Nephron progenitor cell (in vitro differentiated cells): Measurements from ENCODE around the gene TSTD1.

Experiments
- DNase-seq: peaks from one replicate; pipeline ENCODE4 v3.0.0; 2021
- H3K27ac Mint-ChIP-seq: 2 replicates; pipeline ENCODE4 v1.8.0; 2021; ENCODE audit warnings: mild to moderate bottlenecking, moderate library complexity, mixed read lengths
- H3K27me3 Mint-ChIP-seq: 2 replicates; pipeline ENCODE4 v1.8.0; 2021; ENCODE audit warnings: mild to moderate bottlenecking, low read depth, mixed read lengths; ENCODE audit not compliant: poor library complexity
- H3K36me3 Mint-ChIP-seq: 2 replicates; pipeline ENCODE4 v1.8.0; 2021; ENCODE audit warnings: low read depth, mixed read lengths
- H3K4me1 Mint-ChIP-seq: 2 replicates; pipeline ENCODE4 v1.8.0; 2021; ENCODE audit warnings: mixed read lengths
- H3K4me3 Mint-ChIP-seq: 2 replicates; pipeline ENCODE4 v1.8.0; 2021; ENCODE audit warnings: mild to moderate bottlenecking, moderate library complexity, mixed read lengths
- H3K9me3 Mint-ChIP-seq: 2 replicates; pipeline ENCODE4 v1.8.0; 2021; ENCODE audit warnings: mild to moderate bottlenecking, moderate library complexity, mixed read lengths
- TF ChIP-seq, protein P1 (sequence below): fragments of 200-600 bp; sonication (generic); IDR thresholded peaks from 2 replicates; pipeline ENCODE4 v1.5.0; 2021; ENCODE audit warnings: antibody characterized with exemption

TSTD1 gene

DNA sequence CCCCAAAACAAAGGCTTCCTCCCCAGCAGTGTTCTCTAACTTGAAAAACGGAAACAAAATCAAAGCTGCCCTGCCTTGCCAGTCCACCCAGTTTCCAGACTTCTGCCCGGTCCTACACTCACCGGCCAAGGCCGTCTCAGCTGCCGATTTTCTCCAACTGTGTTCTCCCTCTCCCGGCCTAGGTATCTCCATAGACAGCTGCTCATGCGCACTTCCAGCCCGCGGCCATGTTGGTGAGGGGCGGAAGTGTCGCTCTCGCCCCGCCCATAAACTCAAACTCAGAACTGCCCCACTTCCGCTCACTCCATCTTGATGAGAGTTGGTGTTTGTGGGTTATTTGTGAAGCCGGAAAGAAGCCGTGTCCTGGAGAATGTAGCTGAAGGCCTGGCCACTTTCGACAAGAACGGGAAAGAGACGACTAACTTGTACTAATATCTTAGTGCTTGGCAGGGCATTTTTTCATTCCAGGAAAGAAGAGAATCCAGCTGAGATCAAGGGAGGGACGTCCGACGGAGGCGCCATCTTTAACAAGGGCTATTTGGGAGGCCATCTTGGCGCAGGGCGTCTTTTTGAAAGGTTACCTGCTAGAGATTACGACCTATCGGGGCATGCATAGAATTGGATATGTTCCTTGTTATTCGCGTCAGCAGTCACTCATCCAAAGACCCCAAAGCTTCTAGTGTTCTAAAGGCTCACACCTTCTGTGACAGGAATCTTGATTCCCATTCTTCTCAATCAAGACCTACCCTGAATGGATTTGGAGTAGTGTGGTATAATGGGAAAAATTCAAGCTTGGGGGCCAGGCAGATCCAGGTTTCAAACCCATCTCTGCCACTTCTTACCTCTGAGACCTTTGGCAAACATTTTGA lies 7.2 kb upstream of the TSTD1 start, which contains the start of gene USF1:
USF1 (minus strand) TSS at position 242 of the 869 bp plus-strand sequence. CDS start 2,702 bp downstream, outside the sequence.
- Mint-ChIP-seq H3K4me1 (peaks cover 28% of the 10 kb centered on the region), H3K27ac (peak within 1 kb of the TSS; percentile 100), H3K36me3 (peaks cover 48% of the 10 kb centered on the region), H3K9me3 (peaks cover 43% of the 10 kb centered on the region), H3K27me3 (peaks cover 32% of the 10 kb centered on the region), H3K4me3 (peak within 1 kb of the TSS; percentile 97)
- TF ChIP-seq, protein P1, sequence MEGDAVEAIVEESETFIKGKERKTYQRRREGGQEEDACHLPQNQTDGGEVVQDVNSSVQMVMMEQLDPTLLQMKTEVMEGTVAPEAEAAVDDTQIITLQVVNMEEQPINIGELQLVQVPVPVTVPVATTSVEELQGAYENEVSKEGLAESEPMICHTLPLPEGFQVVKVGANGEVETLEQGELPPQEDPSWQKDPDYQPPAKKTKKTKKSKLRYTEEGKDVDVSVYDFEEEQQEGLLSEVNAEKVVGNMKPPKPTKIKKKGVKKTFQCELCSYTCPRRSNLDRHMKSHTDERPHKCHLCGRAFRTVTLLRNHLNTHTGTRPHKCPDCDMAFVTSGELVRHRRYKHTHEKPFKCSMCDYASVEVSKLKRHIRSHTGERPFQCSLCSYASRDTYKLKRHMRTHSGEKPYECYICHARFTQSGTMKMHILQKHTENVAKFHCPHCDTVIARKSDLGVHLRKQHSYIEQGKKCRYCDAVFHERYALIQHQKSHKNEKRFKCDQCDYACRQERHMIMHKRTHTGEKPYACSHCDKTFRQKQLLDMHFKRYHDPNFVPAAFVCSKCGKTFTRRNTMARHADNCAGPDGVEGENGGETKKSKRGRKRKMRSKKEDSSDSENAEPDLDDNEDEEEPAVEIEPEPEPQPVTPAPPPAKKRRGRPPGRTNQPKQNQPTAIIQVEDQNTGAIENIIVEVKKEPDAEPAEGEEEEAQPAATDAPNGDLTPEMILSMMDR, result no peak
- DNase-seq, result peak; percentile 91

DNA sequence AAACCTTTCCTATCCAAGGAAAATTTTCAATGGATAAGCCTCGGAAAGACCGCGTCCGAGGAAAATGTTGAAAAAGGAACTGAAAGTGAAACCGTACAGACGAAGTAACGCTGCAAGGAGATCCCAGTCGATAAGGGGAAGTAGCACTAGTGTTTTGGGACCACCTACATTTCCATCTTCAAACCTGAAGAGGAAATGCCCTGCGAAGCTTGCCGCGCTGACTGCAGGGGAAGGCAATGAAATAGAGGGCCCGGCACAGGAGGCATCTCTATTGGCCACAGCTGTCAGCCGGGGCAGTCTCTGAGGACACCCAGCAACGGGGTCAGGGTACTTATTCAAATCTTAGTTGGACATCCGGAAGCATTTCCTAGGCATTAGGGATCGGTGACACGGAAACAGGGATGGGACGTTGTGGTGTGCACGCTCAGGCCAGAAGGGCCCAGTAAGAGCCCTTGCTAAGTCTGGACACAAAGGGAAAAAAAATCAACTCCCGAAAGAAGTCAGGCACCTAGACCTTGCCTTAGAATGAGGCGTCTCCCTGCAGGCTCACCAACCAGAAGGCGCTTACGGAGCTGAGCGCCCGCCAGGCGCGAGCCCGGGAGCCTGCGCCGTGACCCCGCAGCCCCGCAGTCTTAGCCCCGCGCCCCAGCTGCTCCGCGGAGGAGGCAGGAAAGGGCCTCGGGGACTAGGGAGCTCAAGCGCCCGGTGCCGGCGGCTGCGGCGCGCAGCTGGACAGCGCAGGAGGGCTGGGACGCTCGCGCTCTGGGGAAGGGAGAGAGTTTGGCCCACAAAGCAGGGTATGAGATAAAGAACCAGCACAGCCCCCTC lies 6.4 kb upstream of the TSTD1 start:
- DNase-seq, result peak; percentile 62
- TF ChIP-seq, protein P1, result no peak
- H3K36me3 Mint-ChIP-seq, result peaks cover 55% of the 10 kb centered on the region
- peak overlapping the region; percentile 97 for H3K4me3 Mint-ChIP-seq
- peak overlapping the region; percentile 100 for H3K27ac Mint-ChIP-seq
- H3K9me3 Mint-ChIP-seq, result peaks cover 43% of the 10 kb centered on the region
- peaks cover 28% of the 10 kb centered on the region for H3K4me1 Mint-ChIP-seq
- peaks cover 29% of the 10 kb centered on the region for H3K27me3 Mint-ChIP-seq

DNA sequence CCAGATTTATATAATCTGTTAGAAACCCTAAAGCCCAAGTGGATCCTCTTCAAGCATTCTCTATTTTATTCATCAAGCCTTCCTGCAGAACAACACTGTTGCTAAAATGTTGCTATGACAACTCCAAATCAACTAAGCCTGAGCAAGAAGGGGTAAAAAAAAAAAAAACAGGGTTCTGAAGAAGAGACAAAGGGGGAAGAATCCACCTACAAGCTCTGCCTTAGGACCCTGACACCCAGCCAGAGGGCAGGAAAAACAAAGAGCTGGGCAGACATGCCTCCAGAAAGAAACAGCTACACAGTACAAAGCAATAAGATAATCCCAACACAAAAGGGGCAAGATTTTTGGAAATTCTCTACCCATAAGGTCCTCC lies 5.8 kb upstream of the TSTD1 start:
- Mint-ChIP-seq H3K4me3 (peak overlapping the region; percentile 97), H3K27ac (peak overlapping the region; percentile 97), H3K36me3 (peaks cover 61% of the 10 kb centered on the region), H3K27me3 (peaks cover 29% of the 10 kb centered on the region), H3K4me1 (peaks cover 28% of the 10 kb centered on the region), H3K9me3 (peaks cover 38% of the 10 kb centered on the region)
- TF ChIP-seq, protein P1, result no peak
- DNase-seq, result no peak

DNA sequence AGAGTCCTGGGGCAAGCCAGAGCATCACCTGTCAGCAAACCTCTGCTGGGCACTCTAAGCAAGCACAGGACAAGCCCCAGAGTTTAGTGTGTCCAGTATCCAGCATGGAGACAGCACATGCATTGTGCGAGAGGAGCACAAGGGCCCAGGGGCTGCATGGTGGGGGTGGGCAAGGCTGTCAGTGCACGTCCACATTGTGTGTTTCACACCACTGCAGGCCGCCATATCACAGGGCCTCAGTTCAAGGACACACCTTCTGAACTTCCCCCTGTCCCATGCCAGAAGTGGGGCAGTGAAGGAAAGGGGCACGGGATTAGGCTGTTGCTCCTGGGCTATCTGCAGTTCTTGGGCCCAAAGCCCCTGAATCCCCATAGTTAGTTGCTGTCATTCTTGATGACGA lies 782 bp upstream of the TSTD1 start:
- Mint-ChIP-seq H3K9me3 (no peaks in the 10 kb centered on the region), H3K27me3 (peaks cover 5% of the 10 kb centered on the region), H3K36me3 (peaks cover 35% of the 10 kb centered on the region), H3K4me3 (peak overlapping the region; percentile 83), H3K27ac (no peak overlapping the region), H3K4me1 (peaks cover 29% of the 10 kb centered on the region)
- TF ChIP-seq, protein P1, result no peak
- no peak for DNase-seq

DNA sequence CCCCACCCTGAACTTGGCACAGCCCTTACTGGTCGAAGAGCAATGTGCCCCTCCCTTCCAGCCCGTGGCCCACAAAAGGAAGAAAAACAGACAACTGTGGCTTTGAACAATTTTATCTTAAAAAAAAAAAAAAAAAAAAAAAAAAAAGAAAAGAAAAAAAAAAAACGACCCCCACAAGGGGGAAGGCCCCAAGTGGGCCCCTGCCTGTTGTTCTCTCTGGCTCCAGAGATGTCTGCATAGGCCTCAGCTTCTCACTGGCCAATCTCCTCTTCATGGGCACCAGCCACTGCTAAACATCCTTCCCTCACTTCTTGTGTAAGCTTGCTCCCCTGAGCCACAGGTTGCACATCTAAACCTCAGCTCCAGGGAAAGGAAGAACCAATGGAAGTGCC lies 386 bp upstream of the TSTD1 start:
- H3K27ac Mint-ChIP-seq, result no peak overlapping the region
- no peak for DNase-seq
- peak overlapping the region; percentile 83 for H3K4me3 Mint-ChIP-seq
- H3K36me3 Mint-ChIP-seq, result peaks cover 35% of the 10 kb centered on the region
- TF ChIP-seq, protein P1, result no peak
- H3K4me1 Mint-ChIP-seq, result peaks cover 25% of the 10 kb centered on the region
- peaks cover 5% of the 10 kb centered on the region for H3K27me3 Mint-ChIP-seq
- H3K9me3 Mint-ChIP-seq, result no peaks in the 10 kb centered on the region
